Globus pallidus (tissue), 1 donor: ENCODE data around the gene CSNK1G2.
A peak's percentile ranks its signal among the peaks of the same experiment; 100 is the strongest.

Experiments used
- DNase-seq: peaks from one replicate; pipeline ENCODE4 v3.0.0-alpha.2; 2015; ENCODE audit warnings: low spot score

CSNK1G2 gene

DNA sequence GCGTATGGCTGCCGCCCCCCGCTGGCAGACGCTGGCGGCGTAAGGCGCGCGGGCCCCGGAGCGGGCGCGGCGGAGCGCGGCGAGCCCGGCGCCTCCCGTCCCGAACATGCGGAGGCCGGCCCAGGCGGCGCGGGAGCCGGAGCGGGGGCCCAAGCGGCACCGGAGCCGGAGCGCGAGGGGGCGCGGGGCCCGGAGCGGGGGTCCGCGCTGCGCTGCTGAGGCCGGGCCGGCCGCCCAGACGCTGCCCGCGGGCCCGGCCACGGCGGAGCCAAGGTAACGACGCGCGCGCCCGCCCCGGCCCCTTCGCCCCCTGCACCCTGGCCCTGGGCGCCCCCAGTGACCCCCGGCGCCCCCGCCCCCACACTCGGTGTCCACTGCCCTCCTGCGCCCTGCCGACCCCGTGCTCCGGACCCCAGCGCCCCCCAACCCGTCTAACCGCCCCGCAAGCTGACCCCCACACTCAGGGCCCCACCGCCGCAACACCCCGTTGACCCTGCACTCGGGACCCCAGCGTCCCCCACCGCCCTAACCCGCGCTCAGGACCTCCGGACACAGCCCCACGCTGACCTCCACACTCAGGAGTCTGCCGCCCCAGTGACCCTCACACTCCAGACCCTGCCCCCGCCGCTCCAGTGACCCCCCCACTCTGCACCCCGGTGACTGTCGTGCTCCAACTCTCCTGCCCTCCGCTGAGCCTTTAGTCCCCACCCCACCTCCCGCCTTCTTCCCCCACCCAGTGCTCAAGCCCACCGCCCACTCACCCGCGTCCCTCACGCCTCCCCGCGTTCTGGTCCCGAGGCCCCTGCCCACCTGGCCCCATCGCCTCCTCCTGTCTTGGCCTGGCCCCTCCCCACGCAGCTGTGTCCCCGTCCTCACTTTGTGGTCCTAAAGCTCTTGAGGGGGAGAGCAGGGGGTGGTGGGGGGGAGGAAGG, at the start of gene CSNK1G2:
Gene CSNK1G2 (plus strand): TSS at position 27 of the 932 bp plus-strand sequence. CDS start 28,601 bp downstream, outside the sequence.
- no peak for DNase-seq

DNA sequence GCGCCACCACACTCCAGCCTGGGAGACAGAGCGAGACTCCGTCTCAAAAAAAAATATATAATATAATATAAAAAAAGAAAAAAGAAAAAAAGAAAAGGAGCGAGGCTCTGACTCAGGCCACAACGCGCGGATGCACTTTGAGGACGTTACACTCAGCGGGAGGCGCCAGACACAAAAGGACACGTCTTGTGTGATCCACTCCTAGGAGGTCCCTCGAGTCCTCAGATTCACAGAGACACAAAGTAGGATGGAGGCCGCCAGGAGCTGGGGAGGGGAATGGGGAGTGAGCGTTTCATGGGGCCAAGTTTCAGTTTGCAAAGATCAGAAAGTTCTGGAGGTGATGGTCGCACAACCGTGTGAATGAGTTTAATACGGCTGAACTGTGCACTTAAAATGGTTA, 47.2 kb upstream of the CSNK1G2 start:
- DNase-seq = no peak

DNA sequence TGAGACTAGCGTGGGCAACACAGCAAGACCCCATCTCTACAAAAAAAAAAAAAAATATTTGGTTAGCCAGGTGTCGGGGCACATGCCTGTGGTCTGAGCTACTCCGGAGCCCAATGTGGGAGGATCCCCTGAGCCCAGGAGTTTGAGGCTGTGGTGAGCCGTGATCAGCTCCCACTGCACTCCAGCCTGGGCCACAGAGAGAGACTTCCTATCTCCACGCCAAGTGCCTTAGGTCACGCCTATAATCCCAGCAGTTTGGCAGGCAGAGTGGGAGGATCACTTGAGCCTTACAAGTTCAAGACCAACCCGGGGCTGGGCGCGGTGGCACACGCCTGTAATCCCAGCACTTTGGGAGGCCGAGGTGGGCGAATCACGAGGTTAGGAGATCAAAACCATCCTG, 44.5 kb upstream of the CSNK1G2 start:
- DNase-seq = no peak

DNA sequence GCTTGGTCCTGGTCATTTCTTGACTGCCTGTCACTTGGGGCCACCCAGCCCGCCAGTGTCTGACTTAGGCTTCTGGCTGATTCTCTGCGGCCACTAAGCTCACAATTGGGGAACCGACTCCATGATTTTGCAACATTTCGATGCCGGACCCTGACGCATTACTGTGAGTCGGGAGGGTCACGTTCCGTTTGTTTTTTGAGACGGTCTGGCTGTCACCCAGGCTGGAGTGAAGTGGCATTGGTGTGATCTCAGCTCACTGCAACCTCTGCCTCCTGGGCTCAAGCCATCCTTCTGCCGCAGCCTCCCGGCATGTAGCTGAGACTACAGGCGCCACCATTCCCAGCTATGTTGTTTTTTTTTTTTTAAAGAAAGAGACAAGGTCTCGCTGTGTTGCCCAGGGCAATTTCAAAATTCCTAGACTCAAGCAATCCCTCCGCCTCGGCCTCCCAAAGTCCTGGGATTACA, 39.0 kb upstream of the CSNK1G2 start:
- DNase-seq = no peak

DNA sequence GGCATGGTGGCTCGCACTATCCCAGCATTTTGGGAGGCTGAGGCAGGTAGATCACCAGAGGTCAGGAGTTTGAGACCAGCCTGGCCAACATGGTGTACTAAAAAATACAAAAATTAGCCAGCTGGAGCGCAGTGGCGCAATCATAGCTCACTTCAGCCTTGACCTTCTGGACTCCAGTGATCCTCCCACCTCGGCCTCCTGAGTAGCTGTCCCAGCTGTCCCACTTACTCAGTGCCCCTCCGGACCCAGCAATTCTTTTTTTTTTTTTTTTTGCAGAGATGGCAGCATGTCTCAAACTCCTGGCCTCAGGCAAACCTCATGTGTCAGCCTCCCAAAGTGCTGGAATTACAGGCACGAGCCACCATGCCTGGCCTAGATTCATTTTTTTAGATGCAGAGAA, 38.0 kb upstream of the CSNK1G2 start:
- no peak for DNase-seq

DNA sequence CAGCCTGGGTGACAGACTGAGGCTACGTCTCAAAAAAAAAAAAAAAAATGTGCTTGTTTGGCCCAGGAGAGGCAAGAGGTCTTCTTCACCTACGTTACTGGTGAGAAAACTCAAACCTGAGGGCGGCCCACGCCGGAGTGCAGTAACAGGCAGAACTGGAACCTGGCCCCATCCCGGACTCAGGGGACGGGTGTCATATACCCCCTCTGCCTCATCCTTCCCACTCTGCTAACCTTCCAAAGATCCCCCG, 36.2 kb upstream of the CSNK1G2 start:
- no peak for DNase-seq

DNA sequence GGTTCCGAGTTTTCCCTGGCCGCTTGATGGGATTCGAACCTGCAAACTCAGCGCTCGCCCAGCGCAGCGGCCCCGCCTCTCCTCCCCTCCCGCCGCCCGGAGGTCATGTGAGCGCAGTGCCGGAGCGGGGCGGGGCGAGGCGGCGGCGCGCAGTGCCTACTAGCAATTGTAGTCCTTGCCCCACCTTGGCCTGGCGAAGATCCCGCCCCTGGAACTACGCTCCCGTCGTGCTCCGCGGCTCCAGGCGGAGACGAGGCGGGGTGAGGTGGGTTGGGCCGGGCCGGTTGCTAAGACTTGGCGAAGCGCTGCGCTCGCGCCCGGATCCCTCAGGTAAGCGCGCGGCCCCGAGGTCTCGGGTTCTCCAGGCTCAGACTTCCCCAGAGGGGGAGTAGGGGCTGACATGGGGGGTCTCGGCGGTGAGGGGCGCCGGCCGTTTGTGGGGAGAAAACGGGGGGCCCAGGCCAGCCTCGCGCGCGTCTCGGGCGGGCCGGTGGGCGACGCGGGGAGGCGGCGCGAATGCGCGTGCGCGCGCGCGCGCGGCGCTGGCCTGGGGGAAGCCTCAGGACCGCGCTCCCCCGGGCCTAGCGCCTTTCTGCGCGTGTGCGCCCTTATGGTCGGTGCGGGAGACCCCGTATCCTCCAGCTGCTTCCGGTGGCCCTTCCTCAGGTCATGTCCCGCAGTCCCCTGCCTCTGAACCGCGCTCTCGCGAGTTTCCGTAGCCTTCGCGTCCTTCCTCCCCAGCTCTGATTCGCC, 35.7 kb upstream of the CSNK1G2 start, which contains the start of the genes ADAT3 and SCAMP4:
Gene ADAT3 (plus strand): TSS at position 290 of the 753 bp plus-strand sequence. CDS start 6,649 bp downstream, outside the sequence.
Gene SCAMP4 (plus strand): TSS at position 290 of the 753 bp plus-strand sequence. CDS start 9,621 bp downstream, outside the sequence.
- DNase-seq = peak; percentile 97

DNA sequence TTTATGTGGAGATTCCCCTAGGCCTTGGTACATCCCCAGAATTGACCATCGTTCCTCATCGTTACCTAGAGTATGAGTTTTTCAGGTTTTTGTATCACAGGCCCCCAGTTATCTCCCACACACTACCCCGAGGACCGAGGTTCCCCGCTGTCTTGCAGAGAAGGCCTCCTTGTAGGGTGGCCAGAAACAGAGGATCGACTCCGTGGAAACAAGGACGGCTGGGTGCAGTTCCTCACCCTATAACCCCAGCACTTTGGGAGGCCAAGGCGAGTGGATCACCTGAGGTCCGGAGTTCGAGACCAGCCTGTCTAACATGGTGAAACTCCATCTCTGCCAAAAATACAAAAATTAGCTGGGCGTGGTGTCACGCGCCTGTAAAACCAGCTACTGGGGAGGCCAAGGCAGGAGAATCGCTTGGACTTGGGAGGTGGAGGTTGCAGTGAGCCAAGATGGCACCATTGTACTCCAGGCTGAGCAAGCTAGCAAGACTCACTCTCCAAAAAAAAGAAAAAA, 35.1 kb upstream of the CSNK1G2 start:
- no peak for DNase-seq

DNA sequence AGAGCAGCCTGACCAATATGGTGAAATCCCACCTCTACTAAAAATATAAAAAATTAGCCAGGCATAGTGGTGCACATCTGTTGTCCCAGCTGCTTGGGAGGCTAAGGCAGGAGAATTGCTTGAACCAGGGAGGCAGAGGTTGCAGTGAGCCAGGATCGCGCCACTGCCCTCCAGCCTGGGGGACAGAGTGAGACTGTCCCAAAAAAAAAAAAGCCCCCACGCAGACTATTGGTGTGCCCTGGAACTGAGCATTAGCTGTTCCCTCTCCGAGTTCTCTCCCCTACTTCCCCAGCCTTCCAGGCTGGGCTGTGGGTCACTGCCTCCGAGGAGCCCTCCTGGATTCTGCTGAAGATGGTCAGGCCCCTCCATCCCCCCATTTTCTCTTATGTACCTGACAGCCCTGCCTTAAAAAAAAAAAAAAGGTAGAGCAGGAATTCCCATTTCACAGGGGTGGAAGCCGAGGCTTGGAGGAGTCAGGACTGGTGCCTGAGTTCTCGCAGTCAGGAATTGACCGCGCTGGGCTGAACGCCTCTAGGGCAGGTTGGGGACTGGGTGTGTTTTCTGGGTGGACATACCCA, 33.9 kb upstream of the CSNK1G2 start:
- no peak for DNase-seq

DNA sequence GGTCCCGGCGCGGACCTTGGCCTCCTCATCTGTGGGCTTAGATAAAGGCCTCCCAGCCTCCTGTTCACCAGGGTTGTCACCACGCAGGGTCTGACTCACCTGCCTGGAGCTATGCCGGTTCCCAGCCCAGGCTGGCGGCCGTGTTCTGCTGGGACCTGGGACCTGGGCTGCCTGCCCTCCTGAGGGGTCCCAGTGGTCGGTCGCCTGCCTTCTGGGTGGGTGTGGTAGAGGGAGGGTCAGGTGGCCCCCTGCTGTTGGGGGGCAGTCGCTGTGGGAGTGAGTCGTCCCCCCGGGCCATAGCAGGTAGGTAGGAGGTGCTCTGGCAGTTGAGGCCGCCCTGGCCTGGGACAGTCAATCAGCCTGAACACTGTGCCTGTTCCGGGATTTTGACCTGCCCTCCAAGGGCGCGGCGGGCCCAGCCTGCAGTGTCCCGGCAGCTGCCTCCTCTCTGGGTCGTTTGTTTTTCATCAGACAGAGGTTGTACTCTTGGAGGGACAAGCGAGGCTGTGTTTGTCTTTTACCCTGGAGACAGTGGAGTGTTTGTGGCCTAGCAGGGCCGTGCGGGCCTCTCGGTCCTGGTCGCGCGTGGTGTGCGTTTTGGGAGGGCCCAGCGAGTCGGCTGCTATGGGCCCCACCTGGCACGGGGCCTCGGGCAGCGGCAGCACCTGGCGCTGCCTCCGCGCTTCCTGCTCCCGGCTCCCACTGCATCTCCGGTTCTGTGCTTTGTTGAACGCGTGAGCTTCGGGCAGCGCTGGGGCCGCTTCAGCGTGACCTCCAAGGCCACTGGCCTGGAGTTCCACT, 33.2 kb upstream of the CSNK1G2 start:
- peak; percentile 68 for DNase-seq

DNA sequence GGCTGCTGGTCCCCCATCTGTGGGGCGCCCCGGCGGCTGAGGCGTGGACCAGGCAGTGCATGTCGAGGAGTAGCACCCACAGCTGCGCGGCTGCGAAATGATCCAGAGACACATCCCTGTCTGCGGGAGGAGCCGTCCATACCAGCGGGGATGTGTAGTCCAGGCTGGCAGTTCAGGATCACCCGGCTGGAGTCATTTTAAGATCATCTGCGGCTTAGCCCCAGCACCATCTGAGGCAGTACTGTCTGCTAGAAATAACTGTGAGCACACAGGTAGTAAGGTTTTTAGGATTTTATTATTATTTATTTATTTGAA, 32.7 kb upstream of the CSNK1G2 start:
- no peak for DNase-seq

DNA sequence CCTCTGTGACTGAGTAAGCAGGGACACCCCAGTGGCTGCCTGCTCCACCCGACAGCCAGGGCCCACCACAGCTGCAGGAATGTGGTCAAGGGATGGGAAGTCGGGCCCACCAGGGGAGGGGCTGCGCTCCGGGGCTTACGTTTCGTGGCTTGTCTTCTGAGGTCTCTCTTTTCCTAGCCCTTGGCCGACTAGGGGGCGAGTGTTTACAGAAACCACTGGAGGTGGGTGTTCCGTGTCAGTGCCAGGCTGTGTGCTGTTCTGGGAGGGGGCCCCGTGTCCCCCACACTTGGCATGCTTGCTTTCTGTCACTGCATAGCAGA, 31.3 kb upstream of the CSNK1G2 start:
- no peak for DNase-seq

DNA sequence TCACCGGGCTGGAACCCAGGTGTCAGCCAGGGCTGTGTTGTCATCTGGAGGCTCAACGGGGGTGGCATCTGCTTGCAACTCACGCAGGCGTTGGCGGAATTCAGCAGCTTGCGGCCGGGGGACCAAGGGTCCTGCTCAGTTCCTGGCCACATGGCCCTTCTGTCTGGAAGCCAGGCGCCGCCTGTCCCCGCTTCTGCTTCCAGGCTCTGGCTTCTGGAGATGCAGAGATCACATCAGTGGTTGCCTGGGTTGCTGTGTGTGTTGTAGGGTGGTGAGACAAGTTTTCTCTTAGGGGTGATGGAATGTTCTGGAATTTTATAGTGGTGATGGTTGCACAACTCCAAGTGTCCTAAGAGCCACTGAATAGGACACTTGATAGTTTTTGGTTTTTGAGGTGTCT, 30.8 kb upstream of the CSNK1G2 start:
- DNase-seq = peak; percentile 31

DNA sequence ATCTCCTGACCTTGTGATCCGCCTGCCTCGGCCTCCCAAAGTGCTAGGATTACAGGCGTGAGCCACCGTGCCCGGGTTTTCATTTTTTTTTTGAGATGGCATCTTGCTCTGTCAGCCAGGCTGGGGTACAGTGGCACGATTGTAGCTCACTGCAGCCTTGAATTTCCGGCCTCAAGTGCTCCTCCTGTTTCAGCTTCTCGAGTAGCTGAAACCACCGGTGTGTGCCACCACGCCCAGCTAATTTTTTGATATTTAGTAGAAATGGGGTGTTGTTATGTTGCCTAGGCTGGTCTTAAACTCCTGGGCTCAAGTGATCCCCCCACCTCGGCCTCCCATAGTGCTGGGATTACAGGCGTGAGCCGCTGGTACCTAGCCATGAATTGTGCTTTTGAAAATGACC, 29.9 kb upstream of the CSNK1G2 start:
- DNase-seq = no peak

DNA sequence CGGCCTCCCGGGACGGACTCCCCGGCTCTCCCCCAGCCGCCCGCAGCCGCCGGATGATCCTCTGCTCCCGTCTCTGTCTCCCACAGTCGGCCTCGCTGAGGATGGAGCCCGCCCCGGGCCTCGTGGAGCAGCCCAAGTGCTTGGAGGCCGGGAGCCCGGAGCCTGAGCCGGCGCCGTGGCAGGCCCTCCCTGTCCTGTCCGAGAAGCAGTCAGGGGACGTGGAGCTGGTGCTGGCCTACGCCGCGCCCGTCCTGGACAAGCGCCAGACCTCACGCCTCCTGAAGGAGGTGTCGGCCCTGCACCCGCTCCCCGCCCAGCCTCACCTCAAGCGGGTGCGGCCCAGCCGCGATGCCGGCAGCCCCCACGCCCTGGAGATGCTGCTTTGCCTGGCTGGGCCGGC, 29.0 kb upstream of the CSNK1G2 start:
- no peak for DNase-seq

DNA sequence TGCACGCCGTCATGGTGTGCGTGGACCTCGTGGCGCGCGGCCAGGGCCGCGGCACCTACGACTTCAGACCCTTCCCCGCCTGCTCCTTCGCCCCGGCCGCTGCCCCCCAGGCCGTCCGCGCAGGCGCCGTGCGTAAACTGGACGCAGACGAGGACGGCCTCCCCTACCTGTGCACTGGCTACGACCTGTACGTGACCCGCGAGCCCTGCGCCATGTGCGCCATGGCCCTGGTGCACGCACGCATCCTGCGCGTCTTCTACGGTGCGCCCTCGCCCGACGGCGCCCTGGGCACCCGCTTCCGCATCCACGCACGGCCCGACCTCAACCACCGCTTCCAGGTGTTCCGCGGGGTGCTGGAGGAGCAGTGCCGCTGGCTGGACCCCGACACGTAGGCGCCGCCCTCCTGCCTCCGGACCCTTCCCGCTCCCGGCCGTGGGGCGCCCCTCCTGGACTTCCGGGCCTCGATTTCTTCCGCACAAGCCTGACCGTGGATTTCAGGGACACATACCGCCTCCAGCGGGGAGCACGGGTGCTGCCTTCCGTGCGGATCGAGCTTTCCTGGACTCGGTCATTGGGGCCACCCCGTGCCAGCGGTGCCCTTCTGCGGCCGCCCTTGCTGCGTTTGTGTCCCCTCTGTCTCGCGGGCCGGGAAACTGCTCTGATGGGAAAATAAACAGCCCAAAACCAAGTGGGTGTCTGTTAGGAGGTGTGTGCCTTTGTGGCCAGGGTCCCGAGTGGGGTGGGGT, 28.0 kb upstream of the CSNK1G2 start:
- DNase-seq = no peak

DNA sequence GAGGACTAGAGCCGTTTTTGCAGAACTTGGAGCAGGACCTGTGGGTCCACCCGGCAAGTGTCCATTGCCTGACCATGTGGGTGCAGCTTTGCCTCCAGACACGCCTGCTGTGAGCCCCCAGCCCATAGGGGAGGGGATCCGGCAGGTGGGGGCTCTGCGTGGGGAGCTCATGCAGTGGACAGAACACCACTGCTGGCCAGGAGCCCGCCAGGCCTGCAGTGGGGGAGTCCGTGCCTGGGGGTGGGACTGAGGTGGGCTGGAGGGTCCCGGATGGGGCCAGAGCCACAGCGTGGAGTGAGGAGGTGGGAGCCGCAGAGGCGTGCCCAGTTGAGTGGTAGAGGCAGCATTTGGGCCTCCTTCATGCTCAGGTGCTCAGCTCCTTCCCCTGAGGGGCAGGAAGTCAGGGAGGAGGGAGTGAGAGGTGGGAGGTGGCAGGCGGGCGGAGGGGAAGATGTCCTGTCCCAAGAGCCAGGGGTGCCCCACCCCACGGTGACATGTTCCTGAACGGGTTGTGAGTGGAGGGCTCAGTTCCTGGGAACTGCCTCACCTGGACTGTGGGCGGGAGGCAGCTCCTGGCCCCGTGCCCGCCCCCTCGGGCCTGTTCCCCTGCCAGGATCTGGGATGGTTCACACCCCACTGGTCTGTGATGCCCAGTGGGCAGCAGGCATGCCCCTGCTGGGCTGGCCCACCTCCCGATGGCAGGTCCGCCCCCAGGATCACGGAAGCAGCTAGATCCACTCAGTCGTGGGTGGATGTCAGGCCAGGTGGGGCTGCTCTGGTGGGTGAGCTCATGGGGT, 27.0 kb upstream of the CSNK1G2 start:
- no peak for DNase-seq

DNA sequence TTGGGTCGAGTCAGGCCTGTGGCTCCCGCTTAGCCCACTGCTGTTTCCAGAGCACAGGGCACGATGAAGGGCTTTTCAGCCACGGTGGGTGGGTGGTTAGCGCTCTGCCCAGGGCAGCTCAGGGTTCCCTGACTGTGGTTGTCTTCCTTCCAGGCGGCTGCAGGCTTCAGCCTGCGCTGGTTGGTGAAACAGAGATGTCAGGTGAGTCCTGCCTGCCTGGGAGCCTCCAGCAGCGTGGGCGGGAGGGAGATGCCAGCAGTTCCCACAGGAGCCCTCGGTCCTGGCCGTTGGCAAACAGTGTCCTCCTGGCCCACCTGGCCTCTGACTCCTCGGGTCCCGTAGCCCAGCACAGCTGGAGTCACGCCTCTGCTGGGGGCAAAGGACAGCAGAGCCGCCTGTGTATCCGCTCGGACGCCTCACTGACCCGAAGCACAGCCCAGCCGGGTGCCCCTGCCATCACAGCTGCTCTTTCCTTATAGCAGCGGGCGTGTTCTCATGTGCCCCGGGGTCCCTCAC, 26.1 kb upstream of the CSNK1G2 start:
- no peak for DNase-seq

DNA sequence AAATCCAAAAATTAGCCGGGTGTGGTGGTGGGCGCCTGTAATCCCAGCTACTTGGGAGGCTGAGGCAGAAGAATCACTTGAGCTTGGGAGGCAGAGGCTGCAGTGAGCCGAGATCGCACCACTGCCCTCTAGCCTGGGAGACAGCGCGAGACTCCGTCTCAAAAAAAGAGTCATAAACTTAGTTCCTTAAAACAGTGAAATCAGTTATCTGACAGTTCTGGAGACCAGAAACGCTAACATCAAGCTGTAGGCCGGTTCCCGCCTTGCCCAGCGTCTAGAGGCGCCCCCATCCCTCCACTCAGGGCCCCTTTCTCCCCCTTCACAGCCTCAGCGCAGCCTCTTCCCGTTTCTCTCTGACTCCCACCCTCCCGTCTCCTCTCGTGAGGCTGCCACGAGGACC, 23.8 kb upstream of the CSNK1G2 start:
- no peak for DNase-seq

DNA sequence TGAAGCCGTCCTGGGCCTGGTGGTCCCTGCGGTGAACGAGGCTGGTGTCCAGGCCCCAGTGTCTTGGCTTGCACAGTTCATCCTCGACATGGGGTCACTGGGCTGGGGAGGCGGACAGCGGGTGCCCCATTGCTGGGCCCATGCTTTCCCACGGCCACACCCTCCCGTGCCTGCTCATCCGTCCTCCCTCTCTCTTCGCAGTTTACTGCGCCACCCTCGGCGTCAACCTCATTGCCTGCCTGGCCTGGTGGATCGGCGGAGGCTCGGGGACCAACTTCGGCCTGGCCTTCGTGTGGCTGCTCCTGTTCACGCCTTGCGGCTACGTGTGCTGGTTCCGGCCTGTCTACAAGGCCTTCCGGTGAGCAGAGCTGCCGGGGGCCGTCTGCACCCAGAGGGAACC, 23.0 kb upstream of the CSNK1G2 start:
- no peak for DNase-seq
